Neural cell (in vitro differentiated cells): ENCODE results near the gene ANKRD44. TPM values are rescaled to one million over a fixed set of nuclear protein-coding genes. Genes with fewer than 3 reads are reported as not detected.

Experiments used
- H2AFZ ChIP-seq: fragments of 200-600, 300-800 bp; sonication (generic), shearing (Covaris generic); 2 replicates; pipeline ENCODE4 v1.6.0; 2014; ENCODE audit warnings: low read depth, mild to moderate bottlenecking, antibody characterized with exemption, low read length, moderate library complexity
- H3F3A ChIP-seq: fragments of 200-600 bp; shearing (Covaris generic); 2 replicates; pipeline ENCODE4 v1.6.1; 2016; ENCODE audit warnings: mild to moderate bottlenecking, moderate library complexity, mixed read lengths, antibody characterized with exemption, low read length; ENCODE audit not compliant: insufficient read depth, poor library complexity, severe bottlenecking
- H3K27ac ChIP-seq: fragments of 200-600, 300-800 bp; sonication (generic), shearing (Covaris generic); 2 replicates; pipeline ENCODE4 v1.5.1; 2014; ENCODE audit warnings: mild to moderate bottlenecking, low read length, moderate library complexity
- H3K27me3 ChIP-seq: fragments of 300-800, 200-600 bp; sonication (generic), shearing (Covaris generic); 2 replicates; pipeline ENCODE4 v1.6.0; 2014; ENCODE audit warnings: mild to moderate bottlenecking, low read depth, low read length, moderate library complexity; ENCODE audit not compliant: insufficient read depth
- H3K36me3 ChIP-seq: fragments of 300-800, 200-600 bp; sonication (generic), shearing (Covaris generic); 2 replicates; pipeline ENCODE4 v1.5.1; 2014; ENCODE audit warnings: mild to moderate bottlenecking, antibody characterized with exemption, low read length, moderate library complexity; ENCODE audit not compliant: insufficient read depth
- H3K4me2 ChIP-seq: fragments of 300-800, 200-600 bp; sonication (generic), shearing (Covaris generic); 2 replicates; pipeline ENCODE4 v1.6.0; 2014; ENCODE audit warnings: mild to moderate bottlenecking, low read length
- H3K4me3 ChIP-seq: fragments of 300-800, 200-600 bp; sonication (generic), shearing (Covaris generic); 2 replicates; pipeline ENCODE4 v1.5.1; 2014; ENCODE audit warnings: mild to moderate bottlenecking, low read length, moderate library complexity
- H3K79me2 ChIP-seq: fragments of 200-600 bp; shearing (Covaris generic); replicated peaks from 2 replicates; pipeline ENCODE4 v1.6.0; 2014; ENCODE audit warnings: mild to moderate bottlenecking, low read length, moderate library complexity; ENCODE audit not compliant: insufficient read depth
- H3K9ac ChIP-seq: fragments of 300-800, 200-600 bp; sonication (generic), shearing (Covaris generic); 2 replicates; pipeline ENCODE4 v1.6.1; 2016; ENCODE audit warnings: mild to moderate bottlenecking, low read length, mixed read lengths
- H3K9me2 ChIP-seq: fragments of 200-600 bp; shearing (Covaris generic); 2 replicates; pipeline ENCODE4 v1.6.1; 2016; ENCODE audit warnings: mild to moderate bottlenecking, low read length, mixed read lengths; ENCODE audit not compliant: insufficient read depth
- H3K9me3 ChIP-seq: fragments of 200-600, 300-800 bp; sonication (generic), shearing (Covaris generic); 2 replicates; pipeline ENCODE4 v1.6.1; 2016; ENCODE audit warnings: mild to moderate bottlenecking, mixed run types, low read length, moderate library complexity, mixed read lengths
- H4K20me1 ChIP-seq: fragments of 200-600 bp; shearing (Covaris generic); 2 replicates; pipeline ENCODE4 v1.6.1; 2016; ENCODE audit warnings: mild to moderate bottlenecking, mixed run types; ENCODE audit not compliant: insufficient read depth
- CTCF ChIP-seq: fragments of 450-650 bp; IDR thresholded peaks from 2 replicates; pipeline ENCODE4 v1.5.1; 2014; ENCODE audit warnings: antibody characterized with exemption, mild to moderate bottlenecking, moderate library complexity; ENCODE audit not compliant: poor library complexity, severe bottlenecking
- EP300 ChIP-seq: fragments of 450-650 bp; conservative IDR thresholded peaks from 2 replicates; pipeline ENCODE4 v1.6.1; 2014; ENCODE audit warnings: antibody characterized with exemption, mild to moderate bottlenecking, moderate library complexity; ENCODE audit not compliant: poor library complexity, severe bottlenecking
- EZH2 ChIP-seq: fragments of 200-600, 300-800 bp; shearing (Covaris generic), sonication (generic); IDR thresholded peaks from 2 replicates; pipeline ENCODE4 v1.6.1; 2014; ENCODE audit warnings: antibody characterized with exemption, low read length, borderline replicate concordance, mild to moderate bottlenecking; ENCODE audit not compliant: insufficient read depth, poor library complexity, severe bottlenecking
- MXI1 ChIP-seq: fragments of 450-650 bp; conservative IDR thresholded peaks from 2 replicates; pipeline ENCODE4 v1.6.1; 2014; ENCODE audit warnings: antibody characterized with exemption, mild to moderate bottlenecking; ENCODE audit not compliant: poor library complexity, severe bottlenecking
- POLR2AphosphoS5 ChIP-seq: IDR thresholded peaks from 2 replicates; pipeline ENCODE4 v1.6.1; 2012
- RAD21 ChIP-seq: fragments of 450-650 bp; conservative IDR thresholded peaks from 2 replicates; pipeline ENCODE4 v1.6.1; 2014; ENCODE audit warnings: antibody characterized with exemption, mild to moderate bottlenecking, moderate library complexity
- REST ChIP-seq: IDR thresholded peaks from 2 replicates; pipeline ENCODE4 v1.6.1; 2012; ENCODE audit warnings: borderline replicate concordance
- SMC3 ChIP-seq: fragments of 450-650 bp; conservative IDR thresholded peaks from 2 replicates; pipeline ENCODE4 v1.6.1; 2014; ENCODE audit warnings: antibody characterized with exemption, mild to moderate bottlenecking, moderate library complexity; ENCODE audit not compliant: poor library complexity
- TAF1 ChIP-seq: IDR thresholded peaks from 2 replicates; pipeline ENCODE4 v1.6.1; 2012; ENCODE audit warnings: low read depth
- polyA plus RNA-seq: library from polyadenylated mRNA; depleted of rRNA; stranded (reverse); fragments of >200 nt; gene quantifications from 2 replicates; pipeline ENCODE4 v1.2.3, GENCODE V29; 2014

ANKRD44 gene
- polyA plus RNA-seq, 1 donor from 2014 or later, result 94.3 TPM

GRCh38 chr2:197086500-197086899, 224.1 kb downstream of the ANKRD44 start:
- Histone ChIP-seq H3F3A (peaks cover 5% of the 10 kb centered on the region), H2AFZ (no peak overlapping the region), H3K27ac (peak overlapping the region; percentile 86), H3K9me3 (no peaks in the 10 kb centered on the region), H3K36me3 (peaks cover 8% of the 10 kb centered on the region), H3K9ac (no peak overlapping the region), H3K27me3 (no peaks in the 10 kb centered on the region), H3K4me2 (peak overlapping the region; percentile 23), H4K20me1 (no peaks in the 10 kb centered on the region), H3K4me3 (peak overlapping the region; percentile 57), H3K79me2 (no peaks in the 10 kb centered on the region), H3K9me2 (no peaks in the 10 kb centered on the region)
- TF ChIP-seq EP300, result no peak
- TF ChIP-seq MXI1, result no peak
- TF ChIP-seq RAD21, result no peak
- no peak for TF ChIP-seq TAF1
- TF ChIP-seq CTCF, result no peak
- TF ChIP-seq EZH2, result no peak
- no peak for TF ChIP-seq REST

GRCh38 chr2:197085665-197086064, 224.9 kb downstream of the ANKRD44 start:
- peaks cover 5% of the 10 kb centered on the region for H3F3A ChIP-seq
- TF ChIP-seq SMC3, result no peak
- no peak for TF ChIP-seq MXI1
- no peak for TF ChIP-seq EZH2
- no peak for TF ChIP-seq CTCF
- no peak for TF ChIP-seq EP300
- TF ChIP-seq POLR2AphosphoS5, result no peak
- TF ChIP-seq RAD21, result no peak
- TF ChIP-seq REST, result no peak
- no peak for TF ChIP-seq TAF1
- H3K4me2 ChIP-seq, result no peak overlapping the region
- no peak overlapping the region for H3K9ac ChIP-seq
- H3K9me3 ChIP-seq, result no peaks in the 10 kb centered on the region
- no peaks in the 10 kb centered on the region for H4K20me1 ChIP-seq
- no peaks in the 10 kb centered on the region for H3K9me2 ChIP-seq
- H3K27me3 ChIP-seq, result no peaks in the 10 kb centered on the region
- H3K79me2 ChIP-seq, result no peaks in the 10 kb centered on the region
- no peak overlapping the region for H3K27ac ChIP-seq
- no peak overlapping the region for H3K4me3 ChIP-seq
- H2AFZ ChIP-seq, result no peak overlapping the region
- peaks cover 8% of the 10 kb centered on the region for H3K36me3 ChIP-seq
